ENCODE results near the gene APOBEC2. TPM values are rescaled to one million over a fixed set of nuclear protein-coding genes. Genes with fewer than 3 reads are reported as not detected.

APOBEC2 gene
- total RNA-seq, 2 experiments from 2014 or later, result not detected

DNA sequence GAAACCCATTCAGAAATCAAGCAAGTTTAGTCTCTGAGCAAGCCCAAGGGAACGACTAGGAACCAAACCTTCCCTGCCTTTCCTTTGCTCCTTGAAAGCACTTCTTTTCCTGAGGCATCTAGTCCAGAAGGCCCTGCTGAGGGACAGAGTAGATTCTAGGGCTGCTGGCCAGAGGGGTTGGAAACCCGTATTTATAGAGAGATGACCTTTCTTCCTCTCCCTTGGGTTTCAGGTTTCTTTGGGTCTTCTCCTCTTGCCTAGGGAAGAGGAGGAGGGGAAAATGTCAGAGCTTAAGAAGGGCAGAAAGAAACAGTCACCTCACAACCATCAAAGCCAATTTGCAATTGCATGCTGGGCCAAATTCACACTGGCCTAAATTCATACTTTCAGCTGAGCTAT lies 5.8 kb downstream of the APOBEC2 start:
- ATAC-seq (ENCODE audit: poor library complexity), result no peak

DNA sequence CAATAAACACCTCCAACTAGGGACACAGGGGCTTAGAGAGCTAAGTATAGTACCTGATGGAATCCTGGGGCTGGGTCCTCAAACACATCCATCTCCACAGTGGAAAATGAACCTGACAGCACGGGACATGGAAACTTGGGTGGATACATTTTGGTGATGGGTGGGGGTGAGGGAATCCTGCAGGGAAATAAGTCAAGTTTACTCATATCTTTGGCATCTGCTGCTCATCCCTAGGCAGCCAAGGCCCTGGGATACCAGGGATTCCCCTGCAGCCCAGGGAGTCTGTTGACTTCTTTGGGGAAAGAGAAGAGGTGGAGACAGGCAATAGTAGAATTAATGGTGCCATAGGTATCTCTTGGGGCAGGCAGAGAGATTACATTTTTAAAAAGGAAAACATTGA lies 6.6 kb downstream of the APOBEC2 start:
- intact Hi-C loops (cut with DNase I, micrococcal nuclease), result no loop called here
- POLR2A ChIA-PET, result no interaction called here
- ATAC-seq (ENCODE audit: poor library complexity), result no peak

More for the DNA sequence above, 5.8 kb downstream of the APOBEC2 start:
- H3K9me3 Mint-ChIP-seq, result no peaks in the 10 kb centered on the region
- intact Hi-C loops (cut with DNase I, micrococcal nuclease), result no loop called here
- H3K36me3 Mint-ChIP-seq (ENCODE audit: low read depth), result peaks cover 60% of the 10 kb centered on the region
- H3K4me3 ChIP-seq (ENCODE audit: low read length), result no peak overlapping the region
- no peak overlapping the region for H3K27ac Mint-ChIP-seq
- TF ChIP-seq, protein P1, sequence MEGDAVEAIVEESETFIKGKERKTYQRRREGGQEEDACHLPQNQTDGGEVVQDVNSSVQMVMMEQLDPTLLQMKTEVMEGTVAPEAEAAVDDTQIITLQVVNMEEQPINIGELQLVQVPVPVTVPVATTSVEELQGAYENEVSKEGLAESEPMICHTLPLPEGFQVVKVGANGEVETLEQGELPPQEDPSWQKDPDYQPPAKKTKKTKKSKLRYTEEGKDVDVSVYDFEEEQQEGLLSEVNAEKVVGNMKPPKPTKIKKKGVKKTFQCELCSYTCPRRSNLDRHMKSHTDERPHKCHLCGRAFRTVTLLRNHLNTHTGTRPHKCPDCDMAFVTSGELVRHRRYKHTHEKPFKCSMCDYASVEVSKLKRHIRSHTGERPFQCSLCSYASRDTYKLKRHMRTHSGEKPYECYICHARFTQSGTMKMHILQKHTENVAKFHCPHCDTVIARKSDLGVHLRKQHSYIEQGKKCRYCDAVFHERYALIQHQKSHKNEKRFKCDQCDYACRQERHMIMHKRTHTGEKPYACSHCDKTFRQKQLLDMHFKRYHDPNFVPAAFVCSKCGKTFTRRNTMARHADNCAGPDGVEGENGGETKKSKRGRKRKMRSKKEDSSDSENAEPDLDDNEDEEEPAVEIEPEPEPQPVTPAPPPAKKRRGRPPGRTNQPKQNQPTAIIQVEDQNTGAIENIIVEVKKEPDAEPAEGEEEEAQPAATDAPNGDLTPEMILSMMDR (IDR thresholded peaks at IDR 0.05), result no peak
- H3K27ac ChIP-seq (ENCODE audit: low read depth in 1 of 2, low read length in 2 of 2), result no peak overlapping the region
- ChIA-PET POLR2A (no interaction called here), CTCF (no interaction called here)
- no peaks in the 10 kb centered on the region for H3K27me3 Mint-ChIP-seq
- no peak for DNase-seq
- H3K9me3 ChIP-seq (ENCODE audit: control insufficient read depth in 1 of 2, insufficient read depth in 1 of 2, low read length in 2 of 2), result no peaks in the 10 kb centered on the region
- no peaks in the 10 kb centered on the region for H3K27me3 ChIP-seq (ENCODE audit: control insufficient read depth in 1 of 2, insufficient read depth in 2 of 2, low read length in 2 of 2)
- peaks cover 4% of the 10 kb centered on the region for H3K4me1 Mint-ChIP-seq (ENCODE audit: low read depth)
- H3K4me1 ChIP-seq (ENCODE audit: insufficient read depth, low read length), result no peaks in the 10 kb centered on the region
- H3K36me3 ChIP-seq (ENCODE audit: insufficient read depth, low read length), result peaks cover 23% of the 10 kb centered on the region
- no peak overlapping the region for H3K4me3 Mint-ChIP-seq

DNA sequence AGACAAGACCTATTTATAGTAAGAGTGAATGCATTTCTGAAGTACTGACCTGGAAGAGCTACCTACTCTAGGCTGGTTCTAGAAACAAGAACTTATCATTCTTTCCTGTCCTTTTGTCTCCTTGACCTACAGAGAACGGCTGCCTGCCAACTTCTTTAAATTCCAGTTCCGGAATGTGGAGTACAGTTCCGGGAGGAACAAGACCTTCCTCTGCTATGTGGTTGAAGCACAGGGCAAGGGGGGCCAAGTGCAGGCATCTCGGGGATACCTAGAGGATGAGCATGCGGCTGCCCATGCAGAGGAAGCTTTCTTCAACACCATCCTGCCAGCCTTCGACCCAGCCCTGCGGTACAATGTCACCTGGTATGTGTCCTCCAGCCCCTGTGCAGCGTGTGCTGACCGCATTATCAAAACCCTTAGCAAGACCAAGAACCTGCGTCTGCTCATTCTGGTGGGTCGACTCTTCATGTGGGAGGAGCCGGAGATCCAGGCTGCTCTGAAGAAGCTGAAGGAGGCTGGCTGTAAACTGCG lies 8.3 kb downstream of the APOBEC2 start:
- Mint-ChIP-seq H3K9me3 (no peaks in the 10 kb centered on the region), H3K4me3 (no peak overlapping the region), H3K36me3 (ENCODE audit: low read depth) (peaks cover 81% of the 10 kb centered on the region), H3K27ac (no peak overlapping the region), H3K27me3 (no peaks in the 10 kb centered on the region), H3K4me1 (ENCODE audit: low read depth) (peaks cover 4% of the 10 kb centered on the region)
- Histone ChIP-seq H3K4me3 (ENCODE audit: low read length) (no peak overlapping the region), H3K4me1 (ENCODE audit: insufficient read depth, low read length) (no peaks in the 10 kb centered on the region), H3K27ac (ENCODE audit: low read depth in 1 of 2, low read length in 2 of 2) (no peak overlapping the region), H3K9me3 (ENCODE audit: control insufficient read depth in 1 of 2, insufficient read depth in 1 of 2, low read length in 2 of 2) (no peaks in the 10 kb centered on the region), H3K27me3 (ENCODE audit: control insufficient read depth in 1 of 2, insufficient read depth in 2 of 2, low read length in 2 of 2) (no peaks in the 10 kb centered on the region), H3K36me3 (ENCODE audit: insufficient read depth, low read length) (peaks cover 48% of the 10 kb centered on the region)
- POLR2A ChIA-PET, result no interaction called here
- DNase-seq (no peak), ATAC-seq (ENCODE audit: poor library complexity) (no peak)
- intact Hi-C loops (cut with DNase I, micrococcal nuclease), result no loop called here
- CTCF ChIA-PET, result no interaction called here
- TF ChIP-seq, protein P1 (IDR thresholded peaks at IDR 0.05), result no peak

More for the DNA sequence above, 6.6 kb downstream of the APOBEC2 start:
- Histone ChIP-seq H3K4me3 (ENCODE audit: low read length) (no peak overlapping the region), H3K4me1 (ENCODE audit: insufficient read depth, low read length) (no peaks in the 10 kb centered on the region), H3K27ac (ENCODE audit: low read depth in 1 of 2, low read length in 2 of 2) (no peak overlapping the region), H3K9me3 (ENCODE audit: control insufficient read depth in 1 of 2, insufficient read depth in 1 of 2, low read length in 2 of 2) (no peaks in the 10 kb centered on the region), H3K36me3 (ENCODE audit: insufficient read depth, low read length) (peaks cover 30% of the 10 kb centered on the region), H3K27me3 (ENCODE audit: control insufficient read depth in 1 of 2, insufficient read depth in 2 of 2, low read length in 2 of 2) (no peaks in the 10 kb centered on the region)
- TF ChIP-seq, protein P1 (IDR thresholded peaks at IDR 0.05), result no peak
- Mint-ChIP-seq H3K27me3 (no peaks in the 10 kb centered on the region), H3K4me1 (ENCODE audit: low read depth) (peaks cover 4% of the 10 kb centered on the region), H3K36me3 (ENCODE audit: low read depth) (peaks cover 68% of the 10 kb centered on the region), H3K4me3 (no peak overlapping the region), H3K9me3 (no peaks in the 10 kb centered on the region), H3K27ac (no peak overlapping the region)
- no peak for DNase-seq
- CTCF ChIA-PET, result no interaction called here

All from CD4-positive, alpha-beta T cell (primary cell).